WTC11 (cell line): ENCODE results near the gene MAPK9. TPM values are rescaled to one million over a fixed set of nuclear protein-coding genes. Genes with fewer than 3 reads are reported as not detected.

Source experiments
- total RNA-seq: library from RNA; stranded (reverse); gene quantifications from 3 replicates; pipeline ENCODE4 v1.2.3, GENCODE V29; 2021

Gene MAPK9
- total RNA-seq, 1 experiment from 2014 or later: 42.9 TPM

Other genes with a start within 250 kb of the MAPK9 start
- 56.2 to 61.0 TPM (median 58.5 TPM) in 3 replicates for gene RNF130, start 220.3 kb downstream of the MAPK9 start, total RNA-seq
- 0.44 to 0.96 TPM (median 0.82 TPM) in 3 replicates for gene RASGEF1C, start 82.9 kb downstream of the MAPK9 start, total RNA-seq
- gene GFPT2, start 61.3 kb upstream of the MAPK9 start, total RNA-seq: 124 to 138 TPM (median 136 TPM) in 3 replicates
- gene CNOT6, start 202.3 kb upstream of the MAPK9 start, total RNA-seq: 39.9 to 42.1 TPM (median 41.0 TPM) in 3 replicates